Astrocyte (in vitro differentiated cells and primary cell): ENCODE data around the gene KRT28.

ENCODE experiments used
- EZH2 ChIP-seq: IDR thresholded peaks from 2 replicates; pipeline ENCODE4 v1.6.1; 2012; ENCODE audit warnings: mild to moderate bottlenecking, low read length, inconsistent platforms; ENCODE audit not compliant: insufficient read depth
- TF ChIP-seq, protein P1 (sequence below): IDR thresholded peaks from 2 replicates; pipeline ENCODE4 v1.5.1; 2011; ENCODE audit warnings: low read depth, mild to moderate bottlenecking, inconsistent platforms, low read length, moderate library complexity; ENCODE audit not compliant: insufficient read depth

DNA sequence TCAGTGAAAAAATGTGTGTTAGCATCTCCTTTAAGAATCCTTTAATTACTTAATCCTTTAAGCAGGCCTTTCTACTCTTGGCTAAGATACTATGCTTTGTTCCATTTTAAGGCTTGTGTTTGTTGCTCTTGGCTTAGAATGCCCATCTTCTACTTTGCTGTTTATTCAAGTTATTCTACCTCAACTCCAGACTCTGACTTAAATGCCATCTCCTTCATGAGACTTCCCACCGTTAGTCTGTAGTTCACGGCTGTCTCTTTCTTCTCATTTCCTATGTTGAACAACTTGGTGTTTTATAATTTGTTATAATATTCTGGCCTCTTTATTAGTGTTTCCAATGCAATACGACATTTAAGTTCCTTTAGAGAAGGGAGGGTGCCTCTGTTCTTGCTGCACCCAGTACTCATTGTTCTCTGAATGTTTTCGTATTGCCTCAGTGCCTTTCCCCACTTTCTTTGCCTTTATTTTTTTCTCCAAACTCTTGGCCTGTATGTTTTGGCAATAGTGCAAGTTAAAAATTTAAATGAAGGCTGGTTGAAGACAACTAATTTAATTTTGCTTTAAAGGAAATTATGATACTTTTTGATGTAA lies 28.8 kb upstream of the KRT28 start:
- TF ChIP-seq, protein P1, sequence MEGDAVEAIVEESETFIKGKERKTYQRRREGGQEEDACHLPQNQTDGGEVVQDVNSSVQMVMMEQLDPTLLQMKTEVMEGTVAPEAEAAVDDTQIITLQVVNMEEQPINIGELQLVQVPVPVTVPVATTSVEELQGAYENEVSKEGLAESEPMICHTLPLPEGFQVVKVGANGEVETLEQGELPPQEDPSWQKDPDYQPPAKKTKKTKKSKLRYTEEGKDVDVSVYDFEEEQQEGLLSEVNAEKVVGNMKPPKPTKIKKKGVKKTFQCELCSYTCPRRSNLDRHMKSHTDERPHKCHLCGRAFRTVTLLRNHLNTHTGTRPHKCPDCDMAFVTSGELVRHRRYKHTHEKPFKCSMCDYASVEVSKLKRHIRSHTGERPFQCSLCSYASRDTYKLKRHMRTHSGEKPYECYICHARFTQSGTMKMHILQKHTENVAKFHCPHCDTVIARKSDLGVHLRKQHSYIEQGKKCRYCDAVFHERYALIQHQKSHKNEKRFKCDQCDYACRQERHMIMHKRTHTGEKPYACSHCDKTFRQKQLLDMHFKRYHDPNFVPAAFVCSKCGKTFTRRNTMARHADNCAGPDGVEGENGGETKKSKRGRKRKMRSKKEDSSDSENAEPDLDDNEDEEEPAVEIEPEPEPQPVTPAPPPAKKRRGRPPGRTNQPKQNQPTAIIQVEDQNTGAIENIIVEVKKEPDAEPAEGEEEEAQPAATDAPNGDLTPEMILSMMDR = no peak
- TF ChIP-seq EZH2 = no peak
